Tibial nerve (tissue), 4 donors: ENCODE measurements around the gene NEK4.

ENCODE experiments used
- CTCF ChIP-seq, 5 experiments: fragments of 200-600 bp in 3 of 5; fragments of 450-650 bp in 2 of 5; sonication (generic) in 3 of 5; IDR thresholded peaks; one replicate each; pipeline ENCODE4 v1.5.1; 2016 to 2019; ENCODE audit warnings: antibody characterized with exemption in 5 of 5, mild to moderate bottlenecking in 3 of 5, moderate library complexity in 2 of 5
- EP300 ChIP-seq, 2 donors: sonication (generic); formaldehyde crosslinking; IDR thresholded peaks; one replicate each; pipeline ENCODE4 v1.6.1; 2017; ENCODE audit warnings: antibody characterized with exemption in 2 of 2, mild to moderate bottlenecking in 1 of 2

- TF ChIP-seq CTCF (IDR thresholded peaks at IDR 0.05) (no peak), EP300 (IDR thresholded peaks at IDR 0.05) (no peak)
These were observed 49.6 kb downstream of the NEK4 start for GRCh38 chr3:52721002-52721729.
